LNCAP (cell line): ENCODE measurements around the gene TRABD2B.

ENCODE experiments used
- CTCF ChIP-seq: fragments of 450-650 bp; IDR thresholded peaks from 2 replicates; pipeline ENCODE4 v1.5.1; 2017; ENCODE audit warnings: mild to moderate bottlenecking

TRABD2B gene

GRCh38 chr1:47838562-47839432, 158.4 kb downstream of the TRABD2B start:
- no peak for TF ChIP-seq CTCF

- no peak for TF ChIP-seq CTCF
These were observed 159.2 kb downstream of the TRABD2B start for GRCh38 chr1:47837866-47838561.

GRCh38 chr1:47837056-47837830, 159.9 kb downstream of the TRABD2B start:
- no peak for TF ChIP-seq CTCF

GRCh38 chr1:47835409-47835808, 161.8 kb downstream of the TRABD2B start:
- no peak for TF ChIP-seq CTCF

GRCh38 chr1:47834326-47834725, 162.9 kb downstream of the TRABD2B start:
- TF ChIP-seq CTCF, result no peak

GRCh38 chr1:47830641-47831333, 166.4 kb downstream of the TRABD2B start:
- no peak for TF ChIP-seq CTCF

GRCh38 chr1:47830021-47830420, 167.2 kb downstream of the TRABD2B start:
- TF ChIP-seq CTCF, result no peak
